ENCODE results near the gene COX19. TPM values are rescaled to one million over a fixed set of nuclear protein-coding genes. Genes with fewer than 3 reads are reported as not detected.

COX19 gene
- total RNA-seq, 1 donor from 2014 or later = 10.8 TPM

GRCh38 chr7:919924-920341, 55.4 kb downstream of the COX19 start:
- intact Hi-C loops (cut with DNase I) = no loop called here
- H3K4me1 ChIP-seq = peaks cover 12% of the 10 kb centered on the region
- DNase-seq (ENCODE audit: extremely low spot score in 2 of 2) = no peak

DNA sequence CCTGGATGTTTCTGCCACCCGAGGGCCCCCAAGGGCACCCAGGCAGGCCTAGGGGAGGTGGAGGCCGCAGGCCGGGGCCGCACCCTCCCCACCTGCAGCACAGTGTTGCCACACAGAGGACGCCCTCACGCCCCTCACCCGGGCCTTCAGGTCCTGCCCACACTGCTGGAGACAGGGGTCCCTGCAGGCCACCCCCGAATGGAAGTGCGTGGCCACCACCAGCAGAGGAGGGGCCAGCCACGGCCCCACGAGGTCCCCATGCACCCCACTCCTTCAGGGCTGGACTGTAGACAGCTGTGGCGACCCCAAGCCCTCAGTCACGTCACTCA, 56.3 kb downstream of the COX19 start:
- DNase-seq (ENCODE audit: extremely low spot score in 2 of 2) = no peak
- H3K36me3 ChIP-seq = no peaks in the 10 kb centered on the region
- H3K4me1 ChIP-seq = peaks cover 12% of the 10 kb centered on the region
- no peak overlapping the region for H3K4me3 ChIP-seq
- TF ChIP-seq POLR2AphosphoS5 (IDR thresholded peaks at IDR 0.05; ENCODE audit: insufficient read depth in 1 of 2, low read depth in 1 of 2) = no peak
- TF ChIP-seq POLR2A (IDR thresholded peaks at IDR 0.05) = no peak
- TF ChIP-seq, protein P1, sequence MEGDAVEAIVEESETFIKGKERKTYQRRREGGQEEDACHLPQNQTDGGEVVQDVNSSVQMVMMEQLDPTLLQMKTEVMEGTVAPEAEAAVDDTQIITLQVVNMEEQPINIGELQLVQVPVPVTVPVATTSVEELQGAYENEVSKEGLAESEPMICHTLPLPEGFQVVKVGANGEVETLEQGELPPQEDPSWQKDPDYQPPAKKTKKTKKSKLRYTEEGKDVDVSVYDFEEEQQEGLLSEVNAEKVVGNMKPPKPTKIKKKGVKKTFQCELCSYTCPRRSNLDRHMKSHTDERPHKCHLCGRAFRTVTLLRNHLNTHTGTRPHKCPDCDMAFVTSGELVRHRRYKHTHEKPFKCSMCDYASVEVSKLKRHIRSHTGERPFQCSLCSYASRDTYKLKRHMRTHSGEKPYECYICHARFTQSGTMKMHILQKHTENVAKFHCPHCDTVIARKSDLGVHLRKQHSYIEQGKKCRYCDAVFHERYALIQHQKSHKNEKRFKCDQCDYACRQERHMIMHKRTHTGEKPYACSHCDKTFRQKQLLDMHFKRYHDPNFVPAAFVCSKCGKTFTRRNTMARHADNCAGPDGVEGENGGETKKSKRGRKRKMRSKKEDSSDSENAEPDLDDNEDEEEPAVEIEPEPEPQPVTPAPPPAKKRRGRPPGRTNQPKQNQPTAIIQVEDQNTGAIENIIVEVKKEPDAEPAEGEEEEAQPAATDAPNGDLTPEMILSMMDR (IDR thresholded peaks at IDR 0.05) = no peak
- no peaks in the 10 kb centered on the region for H3K27me3 ChIP-seq
- H3K27ac ChIP-seq = no peak overlapping the region
- intact Hi-C loops (cut with DNase I) = no loop called here
- H3K9me3 ChIP-seq = no peaks in the 10 kb centered on the region

More at GRCh38 chr7:919924-920341, 55.4 kb downstream of the COX19 start:
- TF ChIP-seq POLR2A (IDR thresholded peaks at IDR 0.05) (no peak), POLR2AphosphoS5 (IDR thresholded peaks at IDR 0.05; ENCODE audit: insufficient read depth in 1 of 2, low read depth in 1 of 2) (no peak)
- TF ChIP-seq, protein P1 (IDR thresholded peaks at IDR 0.05) = no peak
- Histone ChIP-seq H3K27me3 (no peaks in the 10 kb centered on the region), H3K27ac (no peak overlapping the region), H3K4me3 (no peak overlapping the region), H3K9me3 (no peaks in the 10 kb centered on the region), H3K36me3 (no peaks in the 10 kb centered on the region)

DNA sequence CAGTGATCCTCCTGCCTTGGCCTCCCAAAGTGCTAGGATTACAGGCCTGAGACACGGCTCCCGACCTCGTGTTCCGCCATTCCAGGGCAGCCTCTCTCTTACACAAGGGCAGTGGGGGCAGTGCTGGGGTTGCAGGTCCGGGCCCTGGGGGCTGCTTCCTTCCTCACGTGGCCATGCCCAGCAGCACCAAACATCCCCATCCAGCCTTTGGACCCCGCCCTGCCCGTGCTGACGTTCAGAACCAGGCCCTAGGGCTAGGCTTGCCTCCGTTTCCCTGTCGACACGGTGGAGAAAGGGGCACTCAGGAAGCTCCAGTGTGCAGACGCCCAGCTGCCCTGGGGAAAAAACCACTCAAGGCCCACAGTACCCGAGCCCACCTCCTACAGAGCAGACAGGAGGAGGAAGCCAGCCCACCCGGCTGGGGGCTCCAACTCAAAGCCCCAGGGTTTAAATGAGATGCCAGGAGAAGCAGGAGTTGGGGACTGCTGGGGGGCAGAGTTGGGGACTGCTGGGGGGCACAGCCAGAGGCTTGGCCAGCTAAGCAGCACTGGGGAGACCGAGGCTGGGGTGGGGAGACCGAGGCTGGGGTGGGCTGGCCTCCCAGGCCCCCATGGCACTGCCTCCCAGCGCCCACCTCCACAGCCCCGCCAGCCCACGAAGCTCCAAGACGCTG, 56.8 kb downstream of the COX19 start:
- TF ChIP-seq, protein P1 (IDR thresholded peaks at IDR 0.05) = no peak
- no peak for TF ChIP-seq POLR2A (IDR thresholded peaks at IDR 0.05)
- TF ChIP-seq POLR2AphosphoS5 (IDR thresholded peaks at IDR 0.05; ENCODE audit: insufficient read depth in 1 of 2, low read depth in 1 of 2) = no peak
- DNase-seq (ENCODE audit: extremely low spot score in 2 of 2) = no peak
- Histone ChIP-seq H3K36me3 (no peaks in the 10 kb centered on the region), H3K27ac (no peak overlapping the region), H3K4me3 (no peak overlapping the region), H3K4me1 (peaks cover 16% of the 10 kb centered on the region), H3K27me3 (no peaks in the 10 kb centered on the region), H3K9me3 (no peaks in the 10 kb centered on the region)
- intact Hi-C loops (cut with DNase I) = no loop called here

DNA sequence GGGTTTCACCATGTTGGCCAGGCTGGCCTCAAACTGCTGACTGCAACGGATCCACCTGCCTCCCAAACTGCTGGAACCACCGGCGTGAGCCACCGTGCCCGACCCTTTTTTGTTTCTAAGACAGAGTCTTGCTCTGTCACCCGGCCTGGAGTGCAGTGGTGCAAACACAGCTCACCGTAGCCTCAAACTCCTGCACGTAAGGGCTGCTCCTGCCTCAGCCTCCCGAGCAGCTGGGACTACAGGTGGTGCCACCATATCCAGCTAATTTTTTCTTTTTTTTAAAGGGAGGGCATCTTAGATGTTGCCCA, 57.3 kb downstream of the COX19 start:
- no peak overlapping the region for H3K27ac ChIP-seq
- intact Hi-C loops (cut with DNase I) = no loop called here
- peaks cover 16% of the 10 kb centered on the region for H3K4me1 ChIP-seq
- no peaks in the 10 kb centered on the region for H3K27me3 ChIP-seq
- DNase-seq (ENCODE audit: extremely low spot score in 2 of 2) = no peak
- TF ChIP-seq POLR2AphosphoS5 (IDR thresholded peaks at IDR 0.05; ENCODE audit: insufficient read depth in 1 of 2, low read depth in 1 of 2) (no peak), POLR2A (IDR thresholded peaks at IDR 0.05) (no peak)
- TF ChIP-seq, protein P1 (IDR thresholded peaks at IDR 0.05) = no peak
- H3K36me3 ChIP-seq = no peaks in the 10 kb centered on the region
- no peak overlapping the region for H3K4me3 ChIP-seq
- no peaks in the 10 kb centered on the region for H3K9me3 ChIP-seq

DNA sequence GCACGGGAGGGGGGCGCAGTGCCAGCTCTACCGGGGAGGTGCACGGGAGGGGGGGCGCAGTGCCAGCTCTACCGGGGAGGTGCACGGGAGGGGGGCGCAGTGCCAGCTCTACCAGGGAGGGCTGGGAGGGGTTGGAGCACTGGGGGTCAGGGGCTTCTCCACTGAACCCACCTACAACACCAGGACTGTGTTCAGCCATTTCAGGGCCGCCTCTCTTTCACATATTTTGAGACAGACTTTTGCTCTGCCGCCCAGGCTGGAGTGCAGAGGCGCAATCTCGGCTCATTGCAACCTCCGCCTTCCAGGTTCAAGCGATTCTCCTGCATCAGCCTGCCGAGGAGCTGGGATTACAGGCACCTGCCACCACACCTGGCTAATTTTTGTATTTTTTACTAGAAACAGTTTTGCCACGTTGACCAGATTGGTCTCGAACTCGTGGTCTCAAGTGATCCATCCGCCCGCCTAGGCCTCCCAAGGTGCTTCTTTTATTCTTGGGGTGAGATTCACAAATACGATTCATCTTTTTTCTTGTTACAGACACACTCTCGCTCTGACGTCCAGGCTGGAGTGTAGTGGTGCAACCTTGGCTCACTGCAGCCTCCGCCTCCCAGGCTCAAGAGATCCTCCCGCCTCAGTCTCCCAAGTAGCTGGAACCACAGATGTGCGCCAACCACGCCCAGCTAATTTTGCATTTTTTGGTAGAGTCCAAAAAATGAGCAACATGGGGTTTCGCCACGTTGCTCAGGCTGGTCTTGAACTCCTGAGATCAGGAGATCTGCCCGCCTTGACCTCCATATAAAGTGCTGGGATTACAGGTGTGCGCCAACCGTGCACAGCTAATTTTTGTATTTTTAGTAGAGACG, 57.9 kb downstream of the COX19 start:
- Histone ChIP-seq H3K27ac (no peak overlapping the region), H3K27me3 (no peaks in the 10 kb centered on the region), H3K4me1 (peaks cover 16% of the 10 kb centered on the region), H3K4me3 (no peak overlapping the region), H3K36me3 (no peaks in the 10 kb centered on the region), H3K9me3 (no peaks in the 10 kb centered on the region)
- intact Hi-C loops (cut with DNase I) = no loop called here
- DNase-seq (ENCODE audit: extremely low spot score in 2 of 2) = no peak
- TF ChIP-seq, protein P1 (IDR thresholded peaks at IDR 0.05) = no peak
- TF ChIP-seq POLR2A (IDR thresholded peaks at IDR 0.05) (no peak), POLR2AphosphoS5 (IDR thresholded peaks at IDR 0.05; ENCODE audit: insufficient read depth in 1 of 2, low read depth in 1 of 2) (no peak)
